Umbilical cord (tissue), 2 donors: ENCODE data around the gene PCDHGA2. TPM values are rescaled to one million over a fixed set of nuclear protein-coding genes. Genes with fewer than 3 reads are reported as not detected.
"Not testable (repeated sequence)": the region's sequence is repeated elsewhere in the genome, so short reads cannot be mapped to it uniquely, and the experiment has no call there.

Source experiments
- DNase-seq: peaks from one replicate; pipeline ENCODE4 v3.0.0-alpha.2; 2015; ENCODE audit warnings: low spot score
- total RNA-seq: library from RNA; depleted of rRNA; stranded (reverse); fragments of >200 nt; gene quantifications from one replicate; pipeline ENCODE4 v1.2.3, GENCODE V29; 2014; ENCODE audit warnings: low replicate concordance; ENCODE audit not compliant: insufficient read depth

The PCDHGA2 gene
- total RNA-seq, 1 donor from 2014 or later: 4.6 TPM

- not testable (repeated sequence) for DNase-seq
Measured at GRCh38 chr5:141346017-141346416, 7.5 kb downstream of the PCDHGA2 start.

- DNase-seq: no peak
Measured at GRCh38 chr5:141349917-141350619, 11.5 kb downstream of the PCDHGA2 start, which contains the start of gene PCDHGB1. Gene PCDHGB1, plus strand, starts transcription at chr5:141350099. Its CDS starts 162 bp downstream, at chr5:141350261.

- no peak for DNase-seq
Measured at GRCh38 chr5:141351591-141351990, 13.0 kb downstream of the PCDHGA2 start.

GRCh38 chr5:141354900-141355469, 16.4 kb downstream of the PCDHGA2 start, which contains the start of gene PCDHGA4:
Gene PCDHGA4, plus strand, starts transcription at chr5:141355021. Its CDS starts 87 bp downstream, at chr5:141355108.
- no peak for DNase-seq

GRCh38 chr5:141355641-141356040, 17.1 kb downstream of the PCDHGA2 start:
- DNase-seq: no peak

- DNase-seq: no peak
Measured at GRCh38 chr5:141356133-141356532, 17.6 kb downstream of the PCDHGA2 start.

GRCh38 chr5:141356950-141357349, 18.4 kb downstream of the PCDHGA2 start:
- no peak for DNase-seq

- no peak for DNase-seq
Measured at GRCh38 chr5:141359790-141360426, 21.3 kb downstream of the PCDHGA2 start, which contains the start of gene PCDHGB2. Gene PCDHGB2, plus strand, starts transcription at chr5:141359994. Its CDS starts 142 bp downstream, at chr5:141360136.

GRCh38 chr5:141360685-141361084, 22.1 kb downstream of the PCDHGA2 start:
- DNase-seq: no peak

GRCh38 chr5:141362719-141363118, 24.2 kb downstream of the PCDHGA2 start:
- DNase-seq: no peak

- DNase-seq: no peak
Measured at GRCh38 chr5:141363952-141364660, 25.5 kb downstream of the PCDHGA2 start, which contains the start of gene PCDHGA5. Gene PCDHGA5, plus strand, starts transcription at chr5:141364162. Its CDS starts 169 bp downstream, at chr5:141364331.

GRCh38 chr5:141366016-141366896, 27.7 kb downstream of the PCDHGA2 start:
- DNase-seq: no peak

- DNase-seq: no peak
Measured at GRCh38 chr5:141369994-141370848, 31.7 kb downstream of the PCDHGA2 start, which contains the start of gene PCDHGB3. Gene PCDHGB3, plus strand, starts transcription at chr5:141370242. Its CDS starts 153 bp downstream, at chr5:141370395.

- no peak for DNase-seq
Measured at GRCh38 chr5:141371572-141372475, 33.3 kb downstream of the PCDHGA2 start.

GRCh38 chr5:141373673-141374317, 35.2 kb downstream of the PCDHGA2 start, which contains the start of gene PCDHGA6:
Gene PCDHGA6, plus strand, starts transcription at chr5:141373891. Its CDS starts 193 bp downstream, at chr5:141374084.
- DNase-seq: peak; percentile 7

GRCh38 chr5:141374627-141375026, 36.1 kb downstream of the PCDHGA2 start:
- no peak for DNase-seq

- not testable (repeated sequence) for DNase-seq
Measured at GRCh38 chr5:141375444-141376155, 37.0 kb downstream of the PCDHGA2 start.
